MCF 10A (cell line): ENCODE measurements around the gene HSPA4. TPM values are rescaled to one million over a fixed set of nuclear protein-coding genes. Genes with fewer than 3 reads are reported as not detected.

Source experiments
- BruUV-seq: library from RNA; stranded (reverse); fragments of 400-500 nt; replicated peaks from 2 replicates; lab custom pipeline; 2021; lab: Mats Ljungman, UMichigan
- CTCF ChIA-PET: fragments of 300-600 bp; sonication (Branson Sonifier 250); formaldehyde crosslinking; extraction: SDS; loops from one replicate; lab custom pipeline; 2021; ENCODE audit warnings: antibody characterized with exemption, inconsistent platforms; lab: Yijun Ruan, JAX
- POLR2A ChIA-PET: fragments of 300-600, 350-650 bp; sonication (Branson Sonifier 250); formaldehyde crosslinking; extraction: SDS; loops from one replicate; lab custom pipeline; 2020; ENCODE audit warnings: antibody characterized with exemption, inconsistent platforms; lab: Yijun Ruan, JAX
- DNase-seq: peaks from one replicate; pipeline ENCODE4 v3.0.0-alpha.2; 2018; ENCODE audit not compliant: unreplicated experiment
- H3K27ac Mint-ChIP-seq: one replicate; pipeline ENCODE4 v1.8.0; 2022; ENCODE audit warnings: mild to moderate bottlenecking, low read depth, mixed read lengths; ENCODE audit not compliant: unreplicated experiment
- H3K27me3 Mint-ChIP-seq: one replicate; pipeline ENCODE4 v1.8.0; 2022; ENCODE audit warnings: mixed read lengths; ENCODE audit not compliant: insufficient read depth, unreplicated experiment
- H3K36me3 Mint-ChIP-seq: one replicate; pipeline ENCODE4 v1.8.0; 2022; ENCODE audit warnings: mild to moderate bottlenecking, moderate library complexity, mixed read lengths; ENCODE audit not compliant: insufficient read depth, unreplicated experiment
- H3K4me1 Mint-ChIP-seq: one replicate; pipeline ENCODE4 v1.8.0; 2022; ENCODE audit warnings: mixed read lengths; ENCODE audit not compliant: insufficient read depth, unreplicated experiment
- H3K4me3 Mint-ChIP-seq: one replicate; pipeline ENCODE4 v1.8.0; 2022; ENCODE audit warnings: mild to moderate bottlenecking, moderate library complexity, mixed read lengths; ENCODE audit not compliant: unreplicated experiment
- H3K9me3 Mint-ChIP-seq: one replicate; pipeline ENCODE4 v1.8.0; 2022; ENCODE audit warnings: mixed read lengths; ENCODE audit not compliant: unreplicated experiment
- intact Hi-C: fragments of 100-400 bp; cut with micrococcal nuclease; formaldehyde crosslinking; loops from 2 replicates; pipeline ENCODE4 v1.14.1; 2022
- total RNA-seq: library from RNA; stranded (reverse); gene quantifications from 2 replicates; pipeline ENCODE4 v1.2.3, GENCODE V29; 2022
- TF ChIP-seq, protein P1 (sequence below): fragments of 200-600 bp; IDR thresholded peaks from one replicate; pipeline ENCODE4 v1.8.0; 2022; ENCODE audit warnings: antibody characterized with exemption, mild to moderate bottlenecking; ENCODE audit not compliant: unreplicated experiment

HSPA4 gene
- total RNA-seq, 1 experiment from 2014 or later, result 218 TPM

DNA sequence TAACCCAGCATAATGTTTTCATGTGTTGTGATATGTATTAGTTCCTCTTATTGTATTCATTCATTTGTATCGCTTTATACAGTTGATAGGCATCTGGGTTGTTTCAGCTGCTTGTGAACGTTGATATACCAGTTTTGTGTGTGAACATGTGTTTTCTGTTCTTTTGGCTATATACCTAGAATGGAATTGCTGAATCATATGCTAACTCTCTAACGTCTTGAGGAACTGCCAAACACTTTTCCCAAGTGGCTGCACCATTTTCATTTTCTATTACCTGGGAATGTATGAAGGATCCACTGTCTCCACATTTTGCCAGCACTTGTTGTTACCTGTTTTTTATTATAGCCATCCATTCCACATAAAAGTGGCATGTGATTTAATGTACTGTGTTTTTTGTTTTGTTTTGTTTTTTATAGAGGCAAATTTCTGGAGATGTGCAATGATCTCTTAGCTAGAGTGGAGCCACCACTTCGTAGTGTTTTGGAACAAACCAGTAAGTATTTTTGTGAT is 34.6 kb downstream of the HSPA4 start:
- H3K4me3 Mint-ChIP-seq, result no peak overlapping the region
- no peak overlapping the region for H3K27ac Mint-ChIP-seq
- POLR2A ChIA-PET, result interaction anchor here (0.9 to 1.0 kb wide), 2 partner anchors 11 to 34 kb away, joined by 3 read pairs; no protein-coding TSS in a partner anchor
- CTCF ChIA-PET, result interaction anchor here (0.6 to 1.0 kb wide), 3 partner anchors 10 to 239 kb away, joined by 3 read pairs; no protein-coding TSS in a partner anchor
- peaks cover 99% of the 10 kb centered on the region for H3K36me3 Mint-ChIP-seq
- no peaks in the 10 kb centered on the region for H3K27me3 Mint-ChIP-seq
- no TSS peak for BruUV-seq
- H3K9me3 Mint-ChIP-seq, result no peaks in the 10 kb centered on the region
- H3K4me1 Mint-ChIP-seq, result no peaks in the 10 kb centered on the region
- TF ChIP-seq, protein P1, sequence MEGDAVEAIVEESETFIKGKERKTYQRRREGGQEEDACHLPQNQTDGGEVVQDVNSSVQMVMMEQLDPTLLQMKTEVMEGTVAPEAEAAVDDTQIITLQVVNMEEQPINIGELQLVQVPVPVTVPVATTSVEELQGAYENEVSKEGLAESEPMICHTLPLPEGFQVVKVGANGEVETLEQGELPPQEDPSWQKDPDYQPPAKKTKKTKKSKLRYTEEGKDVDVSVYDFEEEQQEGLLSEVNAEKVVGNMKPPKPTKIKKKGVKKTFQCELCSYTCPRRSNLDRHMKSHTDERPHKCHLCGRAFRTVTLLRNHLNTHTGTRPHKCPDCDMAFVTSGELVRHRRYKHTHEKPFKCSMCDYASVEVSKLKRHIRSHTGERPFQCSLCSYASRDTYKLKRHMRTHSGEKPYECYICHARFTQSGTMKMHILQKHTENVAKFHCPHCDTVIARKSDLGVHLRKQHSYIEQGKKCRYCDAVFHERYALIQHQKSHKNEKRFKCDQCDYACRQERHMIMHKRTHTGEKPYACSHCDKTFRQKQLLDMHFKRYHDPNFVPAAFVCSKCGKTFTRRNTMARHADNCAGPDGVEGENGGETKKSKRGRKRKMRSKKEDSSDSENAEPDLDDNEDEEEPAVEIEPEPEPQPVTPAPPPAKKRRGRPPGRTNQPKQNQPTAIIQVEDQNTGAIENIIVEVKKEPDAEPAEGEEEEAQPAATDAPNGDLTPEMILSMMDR, result no peak
- DNase-seq, result no peak
- intact Hi-C loops, result no loop called here

DNA sequence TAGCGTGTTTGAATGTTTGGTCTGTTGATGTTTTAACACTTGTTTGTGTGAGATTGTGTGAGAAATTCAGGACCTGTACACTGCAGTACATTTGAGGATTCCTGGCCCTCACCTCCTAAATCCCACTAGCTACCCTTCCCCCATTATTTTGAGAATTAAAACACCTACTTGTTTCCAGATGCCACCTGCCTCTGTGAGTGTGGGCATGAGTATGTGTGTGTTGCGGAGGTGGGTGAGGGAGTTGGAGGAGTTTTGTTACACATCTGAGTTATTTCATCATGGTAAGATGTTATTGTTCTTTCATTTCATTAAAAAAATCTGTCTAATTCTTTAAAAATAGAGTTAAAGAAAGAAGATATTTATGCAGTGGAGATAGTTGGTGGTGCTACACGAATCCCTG is 36.3 kb downstream of the HSPA4 start:
- TF ChIP-seq, protein P1, result no peak
- ChIA-PET POLR2A (interaction anchor here (0.7 to 1.5 kb wide), 2 partner anchors 8 to 36 kb away, joined by 3 to 5 read pairs; partner anchors contain the start of gene HSPA4), CTCF (interaction anchor here (0.6 to 1.5 kb wide), 6 partner anchors 11 to 854 kb away, joined by 3 to 6 read pairs (median 3); no protein-coding TSS in a partner anchor)
- Mint-ChIP-seq H3K27ac (no peak overlapping the region), H3K4me1 (no peaks in the 10 kb centered on the region), H3K4me3 (no peak overlapping the region), H3K27me3 (no peaks in the 10 kb centered on the region), H3K9me3 (no peaks in the 10 kb centered on the region), H3K36me3 (peaks cover 100% of the 10 kb centered on the region)
- intact Hi-C loops, result no loop called here
- no TSS peak for BruUV-seq
- DNase-seq, result no peak

DNA sequence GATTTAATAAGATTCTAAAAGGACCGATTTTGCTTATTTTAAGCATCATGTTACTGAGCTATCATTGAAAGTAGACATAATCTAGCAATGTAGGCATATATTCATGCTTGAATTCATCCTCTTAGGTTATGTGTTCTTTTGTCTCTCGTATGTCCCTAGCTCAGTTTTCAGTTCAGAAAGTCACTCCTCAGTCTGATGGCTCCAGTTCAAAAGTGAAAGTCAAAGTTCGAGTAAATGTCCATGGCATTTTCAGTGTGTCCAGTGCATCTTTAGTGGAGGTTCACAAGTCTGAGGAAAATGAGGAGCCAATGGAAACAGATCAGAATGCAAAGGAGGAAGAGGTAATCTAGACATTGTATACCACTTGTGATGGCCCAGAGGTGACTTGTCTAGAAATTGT is 39.2 kb downstream of the HSPA4 start:
- H3K9me3 Mint-ChIP-seq, result no peaks in the 10 kb centered on the region
- no TSS peak for BruUV-seq
- H3K36me3 Mint-ChIP-seq, result peaks cover 100% of the 10 kb centered on the region
- intact Hi-C loops, result no loop called here
- H3K4me1 Mint-ChIP-seq, result no peaks in the 10 kb centered on the region
- DNase-seq, result no peak
- ChIA-PET CTCF (interaction anchor here (0.7 to 1.1 kb wide), 3 partner anchors 14 to 28 kb away, joined by 3 to 6 read pairs (median 3); no protein-coding TSS in a partner anchor), POLR2A (interaction anchor here (0.8 to 1.0 kb wide), 2 partner anchors 13 to 39 kb away, joined by 3 to 4 read pairs; partner anchors contain the start of gene HSPA4)
- no peak overlapping the region for H3K27ac Mint-ChIP-seq
- H3K4me3 Mint-ChIP-seq, result no peak overlapping the region
- no peaks in the 10 kb centered on the region for H3K27me3 Mint-ChIP-seq
- TF ChIP-seq, protein P1, result no peak

DNA sequence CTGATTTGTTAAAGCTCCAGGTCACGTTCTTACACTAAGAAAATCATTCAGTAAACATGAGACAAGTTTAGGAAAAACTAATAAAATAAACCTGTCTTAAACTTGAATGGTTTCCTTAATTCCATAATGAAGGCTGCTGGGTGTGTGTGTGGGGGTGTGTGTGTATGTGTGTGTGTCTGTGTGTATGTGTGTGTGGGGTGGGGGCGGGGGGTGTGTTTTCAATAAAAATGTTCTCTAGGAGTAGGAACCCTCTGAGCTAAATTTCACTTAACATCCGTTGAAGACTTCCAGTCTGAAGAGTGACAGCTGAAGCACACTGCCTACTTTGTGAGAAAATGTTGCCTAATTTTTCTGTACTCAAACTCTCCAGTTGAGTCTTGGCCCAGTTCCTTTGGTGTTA is 54.5 kb downstream of the HSPA4 start:
- POLR2A ChIA-PET, result interaction anchor here (0.7 to 1.2 kb wide), 2 partner anchors 163 to 184 kb away, joined by 3 read pairs; no protein-coding TSS in a partner anchor
- BruUV-seq, result no TSS peak
- Mint-ChIP-seq H3K27ac (no peak overlapping the region), H3K27me3 (no peaks in the 10 kb centered on the region), H3K4me1 (peaks cover 11% of the 10 kb centered on the region), H3K4me3 (no peak overlapping the region), H3K9me3 (no peaks in the 10 kb centered on the region), H3K36me3 (peaks cover 59% of the 10 kb centered on the region)
- no peak for DNase-seq
- CTCF ChIA-PET, result interaction anchor here (0.6 to 1.4 kb wide), 3 partner anchors 17 to 317 kb away, joined by 3 to 5 read pairs (median 4); no protein-coding TSS in a partner anchor
- TF ChIP-seq, protein P1, result no peak
- intact Hi-C loops, result no loop called here
